Psoas muscle (tissue), 8 donors: ENCODE results near the gene FAM53B. TPM values are rescaled to one million over a fixed set of nuclear protein-coding genes. Genes with fewer than 3 reads are reported as not detected.

Source experiments
- ATAC-seq, 4 donors: fragments of 200-7000 bp; cut with Tn5 transposase; one replicate each; pipeline ENCODE4 v1.9.1; 2020; ENCODE audit warnings: moderate library complexity in 3 of 4, mild to moderate bottlenecking in 2 of 4
- DNase-seq, 2 donors: peaks; one replicate each; pipeline ENCODE4 v3.0.0-alpha.2; 2020
- H3K27ac ChIP-seq: fragments of 200-600 bp; one replicate; pipeline ENCODE4 v1.8.0; 2022
- H3K27me3 ChIP-seq, 3 donors: fragments of 200-600 bp in 1 of 3; one replicate each; pipeline versions ENCODE4 v1.6.1 to v1.8.0; 2013 to 2022; ENCODE audit warnings: low read length in 2 of 3, mild to moderate bottlenecking in 2 of 3, moderate library complexity in 1 of 3; ENCODE audit not compliant: insufficient read depth in 3 of 3
- H3K36me3 ChIP-seq, 2 donors: fragments of 200-600 bp in 1 of 2; one replicate each; pipeline versions ENCODE4 v1.6.1 to v1.8.0; 2013 to 2022; ENCODE audit warnings: low read depth in 1 of 2, mild to moderate bottlenecking in 1 of 2, moderate library complexity in 1 of 2; ENCODE audit not compliant: insufficient read depth in 1 of 2
- H3K4me1 ChIP-seq: fragments of 200-600 bp; one replicate; pipeline ENCODE4 v1.8.0; 2022
- H3K4me3 ChIP-seq: fragments of 200-600 bp; one replicate; pipeline ENCODE4 v1.8.0; 2022; ENCODE audit warnings: mild to moderate bottlenecking
- H3K9me3 ChIP-seq: fragments of 200-600 bp; one replicate; pipeline ENCODE4 v1.8.0; 2022
- CTCF ChIP-seq: fragments of 200-600 bp; IDR thresholded peaks from one replicate; pipeline ENCODE4 v1.8.0; 2022; ENCODE audit warnings: antibody characterized with exemption
- WGBS, 3 donors: extraction: QIAGEN DNeasy Blood & Tissue Kit; methylation state at CpG; one replicate each; pipeline versions ENCODE4 v1.1.6 to v1.1.7; 2013; 5-methylcytosine and 5-hydroxymethylcytosine counted together
- intact Hi-C, 2 donors: fragments of 100-400 bp; cut with DNase I; formaldehyde crosslinking; loops; one replicate each; pipeline versions ENCODE4 v1.11.0 to v1.14.2; 2022
- polyA plus RNA-seq, 3 donors: library from polyadenylated mRNA; stranded (reverse); fragments of 200-250 nt; gene quantifications; one replicate each; pipeline ENCODE4 v1.2.3, GENCODE V29; 2013
- total RNA-seq, 4 donors: library from RNA; stranded (reverse); fragmentation: NEBNext Ultra II Directional in 2 of 4; extraction: Animal tissue kit (Norgen Biotek cat#: 25700) in 2 of 4; gene quantifications; one replicate each; pipeline versions ENCODE4 v1.2.1 to v1.2.4, GENCODE V29; 2021 to 2023
- donor health status: healthy with polysubstance abuse.
- donor health status: DM: no; HTN: no; CAD: no; lungs with moderate emphysema.
- donor health status: Bipolar disorder and iron deficiency.
- donor health status: healthy.
- donor health status: DM: yes; HTN: yes; CAD: no.
- donor health status: DM: no; HTN: no; CAD: no.
- donor health status: DM: no; HTN: no; CAD: no.
- donor health status: DM: yes; HTN: yes; CAD: no.

FAM53B gene
- total and polyA plus RNA-seq, 7 donors: 31.0 to 178 (median 49.5) TPM

- WGBS, 3 donors: 60 to 69% (median 68%) methylated on average over 16 of the region's 16 CpGs
- no peak for TF ChIP-seq CTCF
- peak; percentile 33 to 39 for DNase-seq
- ATAC-seq: peak in 3 of 4 donors; percentile 18 to 61 (median 29)
- intact Hi-C loops: no loop called here
- no peaks in the 10 kb centered on the region for H3K27me3 ChIP-seq
- H3K4me3 ChIP-seq: no peak overlapping the region
- H3K4me1 ChIP-seq: no peaks in the 10 kb centered on the region
- peaks cover 4% of the 10 kb centered on the region for H3K9me3 ChIP-seq
- no peak overlapping the region for H3K27ac ChIP-seq
- no peaks in the 10 kb centered on the region for H3K36me3 ChIP-seq
These were observed 165.2 kb downstream of the FAM53B start for GRCh38 chr10:124579011-124579399.

GRCh38 chr10:124578231-124579010 lies 165.8 kb downstream of the FAM53B start:
- no peaks in the 10 kb centered on the region for H3K36me3 ChIP-seq
- ATAC-seq (peak in 3 of 4 donors; percentile 7 to 14 (median 11)), DNase-seq (peak in 1 of 2 donors; percentile 42)
- no peak for TF ChIP-seq CTCF
- 86 to 93% (median 87%) methylated on average over 23 of the region's 23 CpGs for WGBS, 3 donors
- H3K27ac ChIP-seq: no peak overlapping the region
- H3K9me3 ChIP-seq: peaks cover 4% of the 10 kb centered on the region
- H3K27me3 ChIP-seq: no peaks in the 10 kb centered on the region
- no peak overlapping the region for H3K4me3 ChIP-seq
- intact Hi-C loops: no loop called here
- H3K4me1 ChIP-seq: no peaks in the 10 kb centered on the region

GRCh38 chr10:124577651-124578050 lies 166.5 kb downstream of the FAM53B start:
- WGBS, 3 donors: 82 to 92% (median 90%) methylated on average over 3 of the region's 3 CpGs
- intact Hi-C loops: no loop called here
- H3K27me3 ChIP-seq: no peaks in the 10 kb centered on the region

GRCh38 chr10:124576526-124577420 lies 167.4 kb downstream of the FAM53B start:
- WGBS, 3 donors: 83 to 88% (median 84%) methylated on average over 19 to 20 of the region's 20 CpGs
- Histone ChIP-seq H3K4me1 (no peaks in the 10 kb centered on the region), H3K36me3 (no peaks in the 10 kb centered on the region), H3K27me3 (no peaks in the 10 kb centered on the region), H3K27ac (no peak overlapping the region), H3K4me3 (no peak overlapping the region), H3K9me3 (peaks cover 4% of the 10 kb centered on the region)
- DNase-seq (no peak), ATAC-seq (no peak)
- intact Hi-C loops: no loop called here
- no peak for TF ChIP-seq CTCF

More at GRCh38 chr10:124577651-124578050, 166.5 kb downstream of the FAM53B start:
- TF ChIP-seq CTCF: no peak
- H3K36me3 ChIP-seq: no peaks in the 10 kb centered on the region
- H3K4me1 ChIP-seq: no peaks in the 10 kb centered on the region
- ATAC-seq (peak in 1 of 4 donors; percentile 9), DNase-seq (no peak)
- H3K4me3 ChIP-seq: no peak overlapping the region
- H3K27ac ChIP-seq: no peak overlapping the region
- peaks cover 4% of the 10 kb centered on the region for H3K9me3 ChIP-seq
